GM10248 (cell line): ENCODE measurements around the gene ZNF474.
A peak's percentile ranks its signal among the peaks of the same experiment; 100 is the strongest.

Source experiments
- CTCF ChIA-PET: fragments of 300-600 bp; sonication (Branson Sonifier 250); formaldehyde crosslinking; extraction: SDS; loops from one replicate; lab custom pipeline; 2021; ENCODE audit warnings: antibody characterized with exemption; lab: Yijun Ruan, JAX
- POLR2A ChIA-PET: fragments of 350-650 bp; sonication (Branson Sonifier 250); formaldehyde crosslinking; extraction: SDS; loops from one replicate; lab custom pipeline; 2020; ENCODE audit warnings: antibody characterized with exemption; lab: Yijun Ruan, JAX
- DNase-seq: peaks from one replicate; pipeline ENCODE4 v3.0.0; 2012; ENCODE audit errors: extremely low spot score
- TF ChIP-seq, protein P1 (sequence below): IDR thresholded peaks from 2 replicates; pipeline ENCODE4 v1.5.1; 2012; ENCODE audit warnings: mild to moderate bottlenecking, low read depth; ENCODE audit errors: extremely low read depth, missing control alignments, control extremely low read depth

The ZNF474 gene

DNA sequence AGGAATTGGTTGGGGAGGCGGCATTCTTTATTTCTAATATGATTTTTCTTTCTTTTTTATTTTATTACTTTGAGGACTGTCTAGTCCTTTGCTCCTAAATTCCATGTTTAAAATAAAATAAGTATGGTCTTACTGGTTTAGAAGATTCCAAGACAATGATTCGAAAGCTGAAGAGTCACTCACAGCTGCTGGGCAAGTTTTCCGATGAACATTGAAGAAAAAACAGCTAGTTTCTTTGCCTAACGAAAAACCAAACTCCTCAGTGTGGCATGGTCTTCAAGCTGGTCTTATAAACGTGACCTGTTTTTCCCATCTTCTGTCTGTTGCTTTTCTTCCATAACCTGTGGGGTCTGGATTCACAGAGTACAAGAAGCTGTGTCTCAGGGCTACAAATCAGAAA, 25.1 kb downstream of the ZNF474 start:
- CTCF ChIA-PET, result interaction anchor here (1.0 to 1.2 kb wide), 2 partner anchors 9 to 13 kb away, joined by 4 read pairs; no protein-coding TSS in a partner anchor
- TF ChIP-seq, protein P1, sequence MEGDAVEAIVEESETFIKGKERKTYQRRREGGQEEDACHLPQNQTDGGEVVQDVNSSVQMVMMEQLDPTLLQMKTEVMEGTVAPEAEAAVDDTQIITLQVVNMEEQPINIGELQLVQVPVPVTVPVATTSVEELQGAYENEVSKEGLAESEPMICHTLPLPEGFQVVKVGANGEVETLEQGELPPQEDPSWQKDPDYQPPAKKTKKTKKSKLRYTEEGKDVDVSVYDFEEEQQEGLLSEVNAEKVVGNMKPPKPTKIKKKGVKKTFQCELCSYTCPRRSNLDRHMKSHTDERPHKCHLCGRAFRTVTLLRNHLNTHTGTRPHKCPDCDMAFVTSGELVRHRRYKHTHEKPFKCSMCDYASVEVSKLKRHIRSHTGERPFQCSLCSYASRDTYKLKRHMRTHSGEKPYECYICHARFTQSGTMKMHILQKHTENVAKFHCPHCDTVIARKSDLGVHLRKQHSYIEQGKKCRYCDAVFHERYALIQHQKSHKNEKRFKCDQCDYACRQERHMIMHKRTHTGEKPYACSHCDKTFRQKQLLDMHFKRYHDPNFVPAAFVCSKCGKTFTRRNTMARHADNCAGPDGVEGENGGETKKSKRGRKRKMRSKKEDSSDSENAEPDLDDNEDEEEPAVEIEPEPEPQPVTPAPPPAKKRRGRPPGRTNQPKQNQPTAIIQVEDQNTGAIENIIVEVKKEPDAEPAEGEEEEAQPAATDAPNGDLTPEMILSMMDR, result no peak
- DNase-seq, result no peak
- POLR2A ChIA-PET, result no interaction called here

DNA sequence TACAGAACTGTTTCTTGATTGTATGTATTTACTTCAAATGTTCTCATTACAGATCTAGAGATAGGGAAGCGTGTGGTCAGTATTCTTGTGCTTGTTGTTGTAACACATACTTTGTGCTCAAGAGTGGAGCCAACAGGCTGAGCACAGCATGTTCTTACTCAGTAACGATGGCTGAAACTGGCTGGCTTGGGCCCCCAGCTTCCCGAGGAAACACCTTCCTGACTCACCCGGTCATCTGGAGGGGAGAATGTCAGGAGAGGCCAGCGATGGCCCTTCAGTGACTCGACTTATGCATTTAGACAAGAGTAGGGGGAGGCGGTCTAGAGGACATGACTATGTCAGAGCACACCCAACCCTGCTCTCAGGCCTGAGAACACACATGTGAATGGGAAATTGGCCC, 25.6 kb downstream of the ZNF474 start:
- CTCF ChIA-PET, result interaction anchor here (1.0 to 1.4 kb wide), 3 partner anchors 9 to 63 kb away, joined by 3 to 4 read pairs (median 4); no protein-coding TSS in a partner anchor
- POLR2A ChIA-PET, result no interaction called here
- TF ChIP-seq, protein P1, result no peak
- DNase-seq, result no peak

DNA sequence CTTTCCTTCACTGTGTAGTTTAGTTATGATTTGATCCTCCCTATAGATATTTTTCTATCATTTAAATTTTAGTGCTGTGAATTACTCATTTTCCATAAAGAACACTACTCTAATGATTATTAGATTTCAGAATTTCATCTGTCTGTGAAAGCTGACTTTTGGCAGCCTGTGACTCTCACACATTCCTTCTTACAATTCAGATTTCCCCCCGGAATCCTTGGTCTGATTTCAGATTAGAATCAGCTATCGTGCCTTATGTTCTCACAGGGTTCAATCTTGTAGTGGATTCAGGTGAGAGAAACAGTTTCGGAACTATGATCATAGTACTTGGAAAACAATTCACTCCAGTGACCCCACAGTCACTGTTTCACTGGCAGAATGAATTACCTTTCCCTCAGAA, 26.2 kb downstream of the ZNF474 start:
- ChIA-PET POLR2A (no interaction called here), CTCF (interaction anchor here (1.3 to 1.4 kb wide), 2 partner anchors 9 to 64 kb away, joined by 3 to 4 read pairs; no protein-coding TSS in a partner anchor)
- DNase-seq, result no peak
- TF ChIP-seq, protein P1, result no peak

DNA sequence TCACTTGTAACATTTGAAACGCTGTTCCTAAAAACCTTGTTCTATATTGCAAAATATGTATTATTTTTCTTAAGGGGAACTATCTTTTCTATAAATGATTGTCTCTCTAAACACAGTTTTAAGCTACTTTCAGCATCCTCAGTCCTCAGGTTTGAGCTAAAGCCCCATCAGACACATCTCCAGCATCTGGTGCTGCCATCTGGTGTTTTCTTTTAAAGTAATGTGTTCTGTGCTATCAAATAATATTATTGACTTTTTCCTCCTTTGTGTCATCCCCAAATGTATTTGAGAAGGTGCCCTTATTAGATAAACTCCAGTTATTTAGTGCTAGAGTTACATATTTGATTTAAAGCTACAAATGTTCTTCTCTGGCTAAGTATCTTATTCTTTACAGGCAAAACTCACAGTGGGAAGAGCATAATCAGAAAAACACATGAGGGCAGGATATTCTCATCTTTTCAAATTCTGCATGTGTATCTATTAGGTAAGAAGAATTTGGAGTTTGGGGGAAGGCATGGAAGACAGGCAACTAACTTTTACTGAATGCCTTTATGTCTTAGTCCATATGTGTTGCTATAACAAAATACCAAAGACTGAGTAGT, 27.5 kb downstream of the ZNF474 start:
- POLR2A ChIA-PET, result no interaction called here
- CTCF ChIA-PET, result interaction anchor here (0.6 to 1.6 kb wide), 9 partner anchors 10 to 1500 kb away, joined by 3 to 6 read pairs (median 3); no protein-coding TSS in a partner anchor
- no peak for DNase-seq
- TF ChIP-seq, protein P1, result peak; percentile 8

DNA sequence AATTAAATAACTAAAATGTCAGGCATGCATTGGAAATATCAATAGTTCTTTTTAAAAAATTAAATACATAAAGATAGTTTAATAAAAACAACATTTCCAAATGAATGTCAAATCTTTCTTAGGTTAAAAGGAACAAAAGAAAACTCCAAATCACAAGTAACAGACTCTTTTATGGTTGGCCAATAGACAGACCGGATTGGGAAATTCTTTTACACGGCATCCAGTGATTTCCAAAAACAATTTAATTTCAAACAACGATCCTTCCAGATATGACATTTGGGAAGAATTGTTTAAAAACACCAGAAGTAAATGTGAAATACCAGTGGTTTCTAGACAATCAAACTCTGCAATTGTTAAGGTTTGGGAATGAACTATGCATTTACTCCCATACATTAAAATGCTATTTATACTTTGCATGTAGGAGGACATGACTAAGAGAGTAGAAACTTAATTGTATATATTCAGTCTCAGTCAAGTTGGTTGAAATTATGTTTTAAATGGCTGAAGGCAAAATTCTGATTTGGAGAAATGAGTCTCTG, 32.8 kb downstream of the ZNF474 start:
- TF ChIP-seq, protein P1, result no peak
- POLR2A ChIA-PET, result no interaction called here

DNA sequence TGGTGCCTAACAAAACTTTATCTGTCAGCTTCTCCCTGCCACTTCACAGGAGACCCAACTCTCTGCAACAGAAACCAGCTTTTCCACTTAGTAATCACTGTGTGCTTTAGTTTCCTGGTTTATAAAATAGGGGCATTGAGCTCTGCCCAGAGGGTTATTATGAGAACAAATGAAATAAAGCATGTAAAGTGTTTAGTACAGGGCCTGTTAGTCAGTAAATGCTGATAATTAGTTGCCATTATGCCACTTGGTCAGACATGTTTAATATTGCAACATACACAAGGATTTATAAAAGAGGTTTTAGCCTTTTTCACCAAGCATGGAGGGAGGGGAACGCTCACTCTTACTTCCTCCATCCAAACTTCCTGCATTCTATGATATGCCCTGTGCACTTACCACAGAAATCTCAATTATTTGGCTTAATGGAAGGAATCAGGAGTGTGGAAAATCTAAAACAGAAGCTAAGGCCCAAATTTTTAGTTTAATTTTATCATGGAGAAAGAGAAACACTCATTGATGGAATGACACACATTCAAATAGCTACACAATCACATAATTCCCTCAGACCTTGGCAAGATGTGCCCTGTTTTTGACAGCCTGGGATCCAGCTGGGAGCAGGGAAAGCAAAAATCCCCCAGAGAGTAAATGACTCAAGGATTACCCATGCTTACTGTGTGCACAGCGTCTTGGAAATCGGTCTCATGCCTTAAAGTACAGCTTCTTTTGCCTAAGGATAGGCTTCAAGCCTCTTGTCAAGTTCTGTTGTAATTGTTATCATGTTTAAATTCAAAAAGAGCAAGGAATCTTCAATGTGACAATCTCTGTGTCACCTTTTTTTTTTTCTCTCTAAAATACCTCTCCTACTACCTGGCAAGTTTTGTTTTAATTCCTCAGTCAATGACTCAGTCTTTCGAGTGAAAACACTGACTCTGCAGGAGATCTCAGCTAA, 34.0 kb downstream of the ZNF474 start:
- DNase-seq, result no peak
- ChIA-PET POLR2A (no interaction called here), CTCF (interaction anchor here (1.4 to 2.0 kb wide), 2 partner anchors 17 to 33 kb away, joined by 3 to 8 read pairs; no protein-coding TSS in a partner anchor)
- TF ChIP-seq, protein P1, result no peak

More for the DNA sequence above, 32.8 kb downstream of the ZNF474 start:
- CTCF ChIA-PET, result no interaction called here
- DNase-seq, result no peak
